Measurements from ENCODE around the gene SDC3.
A peak's percentile ranks its signal among the peaks of the same experiment; 100 is the strongest.
"Not testable (repeated sequence)": the region's sequence is repeated elsewhere in the genome, so short reads cannot be mapped to it uniquely, and the experiment has no call there.

SDC3 gene, protein sequence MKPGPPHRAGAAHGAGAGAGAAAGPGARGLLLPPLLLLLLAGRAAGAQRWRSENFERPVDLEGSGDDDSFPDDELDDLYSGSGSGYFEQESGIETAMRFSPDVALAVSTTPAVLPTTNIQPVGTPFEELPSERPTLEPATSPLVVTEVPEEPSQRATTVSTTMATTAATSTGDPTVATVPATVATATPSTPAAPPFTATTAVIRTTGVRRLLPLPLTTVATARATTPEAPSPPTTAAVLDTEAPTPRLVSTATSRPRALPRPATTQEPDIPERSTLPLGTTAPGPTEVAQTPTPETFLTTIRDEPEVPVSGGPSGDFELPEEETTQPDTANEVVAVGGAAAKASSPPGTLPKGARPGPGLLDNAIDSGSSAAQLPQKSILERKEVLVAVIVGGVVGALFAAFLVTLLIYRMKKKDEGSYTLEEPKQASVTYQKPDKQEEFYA

DNA sequence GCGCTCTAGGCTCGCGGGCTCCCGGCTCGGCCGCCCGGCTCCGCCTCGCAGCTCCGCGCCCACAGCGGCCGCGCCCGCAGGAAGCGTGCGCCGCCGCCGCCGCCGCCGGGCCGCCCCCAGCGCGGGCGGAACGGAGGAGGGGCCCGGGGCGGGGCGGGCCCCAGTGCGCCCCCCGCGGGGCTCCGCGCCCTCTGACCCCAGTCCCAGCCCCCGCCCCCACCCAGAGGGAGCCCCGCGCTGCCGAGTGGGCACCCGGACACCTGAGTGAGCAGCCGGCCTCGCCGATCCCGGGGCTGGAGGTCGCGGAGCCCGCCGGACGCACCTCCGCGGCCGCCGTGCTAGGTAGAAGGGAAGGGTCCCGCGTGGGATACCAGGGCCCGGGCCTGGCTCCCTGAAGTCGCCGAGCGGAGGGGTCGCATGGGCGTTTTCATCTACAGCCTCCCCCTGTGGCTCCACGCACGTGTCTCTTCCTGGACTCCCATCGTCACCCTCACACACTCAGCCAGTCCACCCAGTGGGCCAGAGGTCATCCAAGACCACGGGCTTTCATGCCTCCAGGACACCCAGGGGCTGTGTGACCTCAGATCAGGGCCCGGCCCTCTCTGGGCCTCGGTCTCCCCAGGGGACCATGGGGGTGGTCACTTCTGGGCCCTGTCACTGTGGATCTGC lies at the start of gene SDC3:
SDC3 (minus strand) TSS at position 63 of the 669 bp plus-strand sequence. CDS start 172 bp downstream, outside the sequence.
- DNase-seq: no peak

DNA sequence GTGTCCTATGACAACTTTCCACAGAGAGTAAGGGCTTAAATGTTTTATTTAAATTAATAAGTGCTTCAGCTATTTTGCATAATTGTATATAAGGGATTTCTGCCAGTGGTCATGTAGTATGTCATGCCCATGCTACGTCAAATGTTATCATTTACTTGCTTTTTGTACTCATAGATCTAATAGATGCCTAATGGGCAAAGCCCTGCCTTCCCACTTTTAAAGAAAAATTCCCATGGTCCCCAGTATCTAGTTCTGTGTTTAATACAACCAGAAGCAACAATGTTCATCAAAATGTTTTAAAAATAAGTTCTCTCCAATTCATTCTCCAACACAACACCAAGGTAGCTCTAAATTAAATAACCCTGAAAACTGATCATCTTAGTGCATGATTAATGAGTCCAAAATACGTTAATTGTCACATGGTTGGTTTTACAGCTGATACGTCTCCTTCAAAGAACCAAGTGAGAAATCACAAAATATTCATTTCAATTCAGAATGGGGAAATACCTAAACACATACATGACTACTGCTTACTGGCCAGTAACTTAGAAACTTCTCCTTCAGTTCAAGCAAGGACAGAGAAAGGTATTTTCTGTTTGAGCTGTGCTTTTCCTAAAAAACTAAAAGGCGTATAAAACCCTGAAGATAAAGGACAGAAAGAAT lies 49.1 kb upstream of the SDC3 start:
- DNase-seq: no peak

- no peak for DNase-seq
Measured at GRCh38 chr1:30955448-30956015, 47.0 kb upstream of the SDC3 start.

DNA sequence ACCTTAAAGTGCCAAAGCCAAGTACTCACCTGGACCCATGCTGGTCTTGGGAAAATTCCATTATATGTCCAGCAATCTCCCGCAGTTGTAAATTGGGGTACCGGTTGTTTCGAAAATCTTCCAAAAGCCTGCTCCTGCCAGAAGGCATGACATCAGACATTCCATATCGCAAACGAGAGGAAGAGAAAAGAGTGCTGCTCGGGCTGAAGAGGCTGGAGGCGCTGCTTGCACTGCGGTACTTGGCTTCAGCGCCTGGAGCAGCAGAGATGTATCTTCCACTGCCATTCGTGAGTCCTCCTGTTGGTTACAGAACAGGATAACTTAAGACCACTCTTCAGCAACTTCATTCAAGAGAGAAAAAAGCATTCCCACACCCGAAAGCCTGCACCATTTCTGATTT lies 45.1 kb upstream of the SDC3 start:
- DNase-seq: no peak

DNA sequence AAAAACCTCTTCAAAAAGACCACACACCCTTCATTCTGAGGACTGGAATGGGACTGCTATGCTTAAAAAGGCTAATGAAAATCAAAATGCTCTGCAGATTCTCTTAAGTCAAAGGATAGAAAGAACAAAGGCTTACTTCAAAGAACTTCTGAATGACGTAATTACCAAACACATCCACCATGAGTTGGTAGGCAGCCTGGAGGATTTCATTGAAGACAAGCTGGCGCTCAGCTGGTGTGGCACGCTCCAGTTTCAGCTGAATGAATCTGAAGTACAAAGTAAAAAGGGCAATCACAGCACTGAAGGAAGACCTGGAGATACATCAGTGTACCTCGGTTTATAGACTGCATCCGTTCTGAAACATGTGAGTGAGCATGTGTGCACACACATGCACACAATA lies 43.5 kb upstream of the SDC3 start:
- DNase-seq: no peak

DNA sequence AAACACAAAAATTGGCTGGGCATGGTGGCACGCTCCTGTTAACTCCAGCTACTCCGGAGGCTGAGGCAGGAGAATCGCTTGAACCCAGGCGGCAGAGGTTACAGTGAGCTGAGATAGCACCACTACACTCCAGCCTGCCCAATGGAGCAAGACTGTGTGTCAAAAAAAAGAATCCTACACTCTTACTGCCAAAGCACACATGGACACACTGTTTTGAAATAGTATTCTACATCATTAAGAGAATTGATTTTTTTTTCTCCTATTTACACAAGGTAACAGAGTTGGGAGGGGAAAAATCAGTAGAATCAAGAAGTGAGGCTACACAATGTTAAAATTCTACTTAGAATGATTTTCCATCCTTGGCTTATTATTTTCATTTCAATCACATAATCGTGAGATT lies 42.1 kb upstream of the SDC3 start:
- DNase-seq: no peak

DNA sequence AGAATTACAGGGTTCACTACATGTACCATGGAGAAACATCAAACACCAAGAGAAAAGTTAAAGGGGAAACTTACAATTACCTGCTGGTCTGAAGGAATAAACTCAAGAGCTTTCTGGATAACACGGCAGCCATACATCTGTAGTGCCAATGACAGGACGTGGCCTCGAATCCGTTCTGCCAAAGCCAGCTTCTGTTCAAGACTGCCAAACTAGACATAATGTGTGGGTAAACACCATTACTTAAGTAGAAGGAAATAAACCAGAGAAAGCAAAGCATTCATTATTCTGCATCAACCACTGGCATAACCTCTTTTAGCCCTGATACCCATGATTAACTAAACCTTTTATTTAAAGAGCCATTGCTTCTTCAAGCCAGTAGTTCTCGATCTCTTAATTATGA lies 41.5 kb upstream of the SDC3 start:
- DNase-seq: no peak

- not testable (repeated sequence) for DNase-seq
Measured at GRCh38 chr1:30949487-30949838, 40.9 kb upstream of the SDC3 start.

DNA sequence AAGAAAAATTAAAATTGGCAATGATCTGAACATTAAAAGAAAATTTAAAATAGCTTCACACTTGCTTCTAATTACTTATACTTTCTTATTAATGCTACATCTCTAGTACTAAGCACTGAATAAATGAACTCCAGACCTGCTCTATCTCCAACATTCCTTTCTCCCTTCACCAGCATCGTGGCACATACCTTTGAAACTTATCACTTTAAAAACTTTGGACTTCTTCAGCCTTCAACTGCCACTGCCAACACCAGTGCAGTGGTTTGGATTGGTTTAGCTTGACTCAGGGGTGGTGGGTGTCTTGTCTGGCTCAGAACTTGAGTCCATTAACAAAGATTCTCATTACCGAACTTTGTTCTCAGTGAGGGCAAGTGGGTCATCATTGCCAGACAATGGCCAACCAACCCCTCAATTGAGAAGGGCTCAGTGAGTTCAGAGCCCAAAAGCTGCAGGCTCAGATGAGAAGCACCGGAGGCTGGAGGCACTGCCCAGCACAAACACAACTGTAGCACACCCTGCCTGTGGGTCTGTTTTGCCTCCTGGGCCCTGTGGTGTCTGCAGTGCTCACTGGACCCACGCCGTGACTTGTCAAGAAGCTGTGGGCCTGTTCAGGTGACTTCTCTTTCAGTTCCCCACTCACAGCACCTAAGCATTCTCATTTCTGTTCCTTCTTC lies 40.4 kb upstream of the SDC3 start:
- DNase-seq: not testable (repeated sequence)

GRCh38 chr1:30948278-30948677 lies 39.7 kb upstream of the SDC3 start:
- DNase-seq: no peak

- no peak for DNase-seq
Measured at GRCh38 chr1:30947212-30947611, 38.7 kb upstream of the SDC3 start.

GRCh38 chr1:30942326-30942963 lies 33.9 kb upstream of the SDC3 start:
- DNase-seq: no peak

DNA sequence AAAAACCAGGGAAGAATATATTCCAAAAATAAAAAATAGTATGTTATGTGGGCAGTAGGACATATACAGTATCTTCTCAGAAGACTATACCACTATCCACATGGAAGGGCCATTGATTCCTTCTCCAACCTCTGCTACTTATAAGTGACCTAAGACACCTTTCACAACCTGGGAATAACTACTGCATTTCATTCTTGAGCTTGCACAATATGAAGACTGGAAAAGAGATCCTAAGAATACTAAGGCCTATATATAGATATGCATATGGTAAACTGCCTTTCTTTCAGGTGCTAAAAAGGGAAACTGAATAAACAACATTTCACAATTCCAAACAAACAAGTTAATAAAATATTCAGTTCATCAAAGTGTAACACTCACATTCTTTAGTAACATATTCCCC lies 32.0 kb upstream of the SDC3 start:
- no peak for DNase-seq

DNA sequence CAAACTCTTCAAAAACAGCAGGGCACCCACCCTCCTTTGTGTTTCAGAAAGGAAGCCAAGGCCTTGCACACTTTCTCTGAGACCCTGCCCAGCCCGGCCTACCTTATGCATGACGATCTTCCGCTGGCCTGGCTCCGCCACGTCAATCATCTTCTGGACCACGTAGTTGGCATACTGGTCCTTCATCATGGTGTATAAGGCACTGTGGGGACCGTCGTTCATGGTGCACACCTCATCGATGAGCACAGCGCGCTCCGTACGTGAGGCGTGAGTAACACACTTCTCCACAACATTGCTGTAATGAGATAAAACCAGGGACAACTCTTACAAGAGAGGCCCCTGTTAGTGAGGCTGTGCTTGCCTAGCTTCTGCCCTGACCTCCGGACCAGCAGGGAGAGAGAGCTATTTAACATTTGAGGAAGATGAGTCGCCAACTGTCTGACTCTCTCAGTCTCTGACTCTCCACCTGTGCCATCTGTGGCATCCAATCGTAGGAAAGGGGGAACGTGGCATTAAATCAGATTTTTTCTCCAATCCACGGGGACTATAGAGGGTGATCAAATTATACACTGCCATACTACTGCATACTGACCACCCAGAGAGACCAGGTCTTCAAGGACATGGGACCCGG lies 28.1 kb upstream of the SDC3 start:
- DNase-seq: no peak

DNA sequence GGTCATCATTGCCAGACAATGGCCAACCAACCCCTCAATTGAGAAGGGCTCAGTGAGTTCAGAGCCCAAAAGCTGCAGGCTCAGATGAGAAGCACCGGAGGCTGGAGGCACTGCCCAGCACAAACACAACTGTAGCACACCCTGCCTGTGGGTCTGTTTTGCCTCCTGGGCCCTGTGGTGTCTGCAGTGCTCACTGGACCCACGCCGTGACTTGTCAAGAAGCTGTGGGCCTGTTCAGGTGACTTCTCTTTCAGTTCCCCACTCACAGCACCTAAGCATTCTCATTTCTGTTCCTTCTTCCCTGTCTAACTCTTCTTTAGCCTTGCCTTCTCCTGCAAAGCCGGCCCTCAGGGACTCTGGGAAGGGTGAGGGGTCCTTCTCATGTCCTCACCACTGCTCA lies 27.2 kb upstream of the SDC3 start:
- DNase-seq: not testable (repeated sequence)

GRCh38 chr1:30934613-30935012 lies 26.1 kb upstream of the SDC3 start:
- no peak for DNase-seq

DNA sequence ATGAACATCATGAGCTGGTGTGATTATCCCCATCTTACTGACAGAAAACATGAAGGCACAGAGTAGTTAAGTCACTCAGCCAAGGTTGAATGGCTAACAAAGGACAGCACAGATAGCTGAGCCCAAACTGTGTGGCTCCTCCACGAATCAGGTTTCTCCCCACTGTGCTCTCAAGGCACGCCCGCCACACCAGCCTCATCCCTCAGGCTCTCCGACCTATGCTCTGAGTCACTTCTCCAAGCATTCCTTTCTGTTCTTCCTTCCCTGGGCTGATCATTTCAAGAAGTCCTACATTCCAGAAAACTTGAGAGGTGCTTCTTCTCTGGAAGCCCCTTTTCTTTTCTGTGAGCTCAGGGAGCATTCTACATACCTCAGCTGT lies 25.3 kb upstream of the SDC3 start:
- no peak for DNase-seq

DNA sequence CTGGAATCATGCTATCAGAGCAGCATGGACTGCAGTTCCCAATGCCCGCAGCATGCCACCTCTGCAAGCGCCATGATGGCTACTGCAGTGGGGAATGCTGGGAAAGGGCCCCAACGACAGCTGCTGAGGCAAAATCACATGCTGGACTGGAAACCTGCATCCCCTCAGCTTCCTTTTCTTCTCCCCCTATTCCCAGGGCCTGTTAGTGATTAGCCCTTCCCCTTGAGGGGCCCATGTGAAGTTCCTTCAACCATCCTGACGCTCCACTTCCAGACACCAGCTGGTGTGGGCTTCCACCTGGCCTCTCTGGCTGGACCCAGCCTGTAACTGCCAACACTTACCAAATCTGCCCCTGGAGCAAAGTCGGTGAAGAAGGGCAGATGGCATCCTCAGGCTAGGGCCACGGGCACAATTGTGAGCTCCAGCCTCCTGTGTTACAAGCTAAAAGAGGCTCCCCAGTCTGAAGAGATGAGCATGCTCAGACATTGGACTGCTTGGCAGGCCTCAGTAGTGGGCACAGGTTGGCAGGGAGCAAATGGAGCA lies 22.1 kb upstream of the SDC3 start:
- DNase-seq: no peak

DNA sequence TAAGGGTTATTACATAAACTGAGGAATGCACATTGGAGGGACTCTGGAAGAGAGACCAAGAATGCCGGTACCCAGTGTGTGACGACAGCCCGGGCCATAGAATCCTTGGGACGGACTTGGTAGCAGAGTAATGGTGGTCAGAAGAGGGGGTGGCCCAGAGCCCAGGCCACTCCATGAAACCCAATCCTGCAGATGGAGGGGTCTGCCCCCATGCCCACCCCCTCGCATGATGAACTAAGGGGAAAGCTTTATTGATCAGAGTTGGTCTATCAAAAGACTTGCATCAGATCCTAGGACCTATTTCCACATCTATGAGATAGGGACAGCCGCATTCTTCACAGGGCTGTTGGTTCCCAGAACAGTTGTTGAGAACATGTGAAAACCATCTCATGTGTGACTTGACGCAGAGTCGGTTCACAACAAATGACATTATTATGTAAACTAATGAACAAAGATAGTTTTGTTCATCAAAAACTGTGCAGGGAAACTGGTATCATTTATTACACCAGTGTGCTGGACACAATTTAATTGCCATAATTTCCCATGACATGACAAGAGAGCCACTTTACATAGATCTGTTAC lies 21.5 kb upstream of the SDC3 start:
- DNase-seq: no peak

- peak; percentile 22 for DNase-seq
Measured at GRCh38 chr1:30929135-30929889, 20.8 kb upstream of the SDC3 start.

- DNase-seq: no peak
Measured at GRCh38 chr1:30928789-30929134, 20.2 kb upstream of the SDC3 start.
